GM12891 (cell line): Measurements from ENCODE around the gene TRAP1.

Source experiments
- POLR2A ChIP-seq: IDR thresholded peaks from 2 replicates; pipeline ENCODE4 v1.6.1; 2011; ENCODE audit warnings: low read depth, low read length, control low read depth
- POLR2AphosphoS5 ChIP-seq: IDR thresholded peaks from 2 replicates; pipeline ENCODE4 v1.6.1; 2011; ENCODE audit warnings: low read depth, low read length, control low read depth

DNA sequence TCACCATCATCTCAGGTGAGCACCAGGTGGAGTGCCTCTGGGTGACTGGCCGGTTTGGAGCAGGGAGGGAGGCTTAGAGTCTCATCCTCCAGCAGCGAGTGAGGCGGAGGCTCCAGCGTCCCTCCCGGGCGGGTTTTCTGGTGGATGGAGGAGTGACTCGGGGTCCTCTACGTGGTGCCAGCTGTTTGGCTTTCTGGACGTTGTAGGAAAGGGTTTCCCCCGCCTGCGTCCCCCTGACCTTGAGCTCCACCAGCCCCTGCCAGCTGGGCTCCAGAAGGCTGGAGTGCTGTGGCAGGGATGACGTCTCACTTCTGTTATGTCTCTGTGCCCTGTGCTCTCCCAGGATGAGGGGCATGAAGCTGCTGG is 62.3 kb downstream of the TRAP1 start:
- no peak for TF ChIP-seq POLR2AphosphoS5
- no peak for TF ChIP-seq POLR2A
